Neural progenitor cell (in vitro differentiated cells): ENCODE results near the gene ACSL4.

Experiments
- CTCF ChIP-seq: fragments of 200-600 bp; sonication (generic); IDR thresholded peaks from 2 replicates; pipeline ENCODE4 v1.5.1; 2017; ENCODE audit warnings: antibody characterized with exemption, mild to moderate bottlenecking
- EZH2phosphoT487 ChIP-seq: fragments of 200-600 bp; sonication (generic); IDR thresholded peaks from 2 replicates; pipeline ENCODE4 v1.6.1; 2017; ENCODE audit warnings: antibody characterized with exemption

- TF ChIP-seq CTCF (no peak), EZH2phosphoT487 (no peak)
Measured at GRCh38 chrX:109654516-109655109, 78.4 kb downstream of the ACSL4 start.
